ENCODE data around the gene PDE6D.

Gene PDE6D

GRCh38 chr2:231726276-231726675 lies 54.8 kb downstream of the PDE6D start:
- Histone ChIP-seq H3K27me3 (ENCODE audit: insufficient read depth, low read depth, severe bottlenecking) (no peaks in the 10 kb centered on the region), H3K27ac (no peak overlapping the region), H3K9me3 (ENCODE audit: severe bottlenecking) (no peaks in the 10 kb centered on the region), H3K36me3 (no peaks in the 10 kb centered on the region), H3K4me3 (ENCODE audit: low read depth, low read length) (no peak overlapping the region)
- no peak for TF ChIP-seq CTCF (IDR thresholded peaks at IDR 0.05; ENCODE audit: low read depth, low read length)
- no peak for DNase-seq

- Histone ChIP-seq H3K27me3 (ENCODE audit: insufficient read depth, low read depth, severe bottlenecking) (no peaks in the 10 kb centered on the region), H3K36me3 (no peaks in the 10 kb centered on the region), H3K4me3 (ENCODE audit: low read depth, low read length) (no peak overlapping the region), H3K9me3 (ENCODE audit: severe bottlenecking) (no peaks in the 10 kb centered on the region), H3K27ac (no peak overlapping the region)
- DNase-seq = no peak
- TF ChIP-seq CTCF (IDR thresholded peaks at IDR 0.05; ENCODE audit: low read depth, low read length) = no peak
Observed at GRCh38 chr2:231725476-231725875, 55.6 kb downstream of the PDE6D start.

- no peak for DNase-seq
Observed at GRCh38 chr2:231722721-231723307, 58.3 kb downstream of the PDE6D start.

GRCh38 chr2:231720987-231721966 lies 59.8 kb downstream of the PDE6D start:
- DNase-seq = no peak
- Histone ChIP-seq H3K27me3 (ENCODE audit: insufficient read depth, low read depth, severe bottlenecking) (no peaks in the 10 kb centered on the region), H3K27ac (no peak overlapping the region), H3K4me3 (ENCODE audit: low read depth, low read length) (no peak overlapping the region), H3K36me3 (no peaks in the 10 kb centered on the region), H3K9me3 (ENCODE audit: severe bottlenecking) (peaks cover 2% of the 10 kb centered on the region)
- no peak for TF ChIP-seq CTCF (IDR thresholded peaks at IDR 0.05; ENCODE audit: low read depth, low read length)

More at GRCh38 chr2:231722721-231723307, 58.3 kb downstream of the PDE6D start:
- H3K36me3 ChIP-seq = no peaks in the 10 kb centered on the region
- no peak for TF ChIP-seq CTCF (IDR thresholded peaks at IDR 0.05; ENCODE audit: low read depth, low read length)
- no peak overlapping the region for H3K4me3 ChIP-seq (ENCODE audit: low read depth, low read length)
- H3K27ac ChIP-seq = no peak overlapping the region
- no peaks in the 10 kb centered on the region for H3K27me3 ChIP-seq (ENCODE audit: insufficient read depth, low read depth, severe bottlenecking)
- H3K9me3 ChIP-seq (ENCODE audit: severe bottlenecking) = no peaks in the 10 kb centered on the region

- Histone ChIP-seq H3K9me3 (ENCODE audit: severe bottlenecking) (peaks cover 2% of the 10 kb centered on the region), H3K36me3 (no peaks in the 10 kb centered on the region), H3K27ac (no peak overlapping the region), H3K27me3 (ENCODE audit: insufficient read depth, low read depth, severe bottlenecking) (no peaks in the 10 kb centered on the region), H3K4me3 (ENCODE audit: low read depth, low read length) (no peak overlapping the region)
- no peak for TF ChIP-seq CTCF (IDR thresholded peaks at IDR 0.05; ENCODE audit: low read depth, low read length)
- DNase-seq = no peak
Observed at GRCh38 chr2:231720292-231720986, 60.6 kb downstream of the PDE6D start.
